HG03571 (cell line): ENCODE measurements around the gene CFAP46.
"Not testable (repeated sequence)": the region's sequence is repeated elsewhere in the genome, so short reads cannot be mapped to it uniquely, and the experiment has no call there.

ENCODE experiments used
- ATAC-seq: cut with Tn5 transposase; IDR thresholded peaks from one replicate; pipeline ENCODE4 v1.9.1; 2021; ENCODE audit not compliant: unreplicated experiment

The CFAP46 gene

DNA sequence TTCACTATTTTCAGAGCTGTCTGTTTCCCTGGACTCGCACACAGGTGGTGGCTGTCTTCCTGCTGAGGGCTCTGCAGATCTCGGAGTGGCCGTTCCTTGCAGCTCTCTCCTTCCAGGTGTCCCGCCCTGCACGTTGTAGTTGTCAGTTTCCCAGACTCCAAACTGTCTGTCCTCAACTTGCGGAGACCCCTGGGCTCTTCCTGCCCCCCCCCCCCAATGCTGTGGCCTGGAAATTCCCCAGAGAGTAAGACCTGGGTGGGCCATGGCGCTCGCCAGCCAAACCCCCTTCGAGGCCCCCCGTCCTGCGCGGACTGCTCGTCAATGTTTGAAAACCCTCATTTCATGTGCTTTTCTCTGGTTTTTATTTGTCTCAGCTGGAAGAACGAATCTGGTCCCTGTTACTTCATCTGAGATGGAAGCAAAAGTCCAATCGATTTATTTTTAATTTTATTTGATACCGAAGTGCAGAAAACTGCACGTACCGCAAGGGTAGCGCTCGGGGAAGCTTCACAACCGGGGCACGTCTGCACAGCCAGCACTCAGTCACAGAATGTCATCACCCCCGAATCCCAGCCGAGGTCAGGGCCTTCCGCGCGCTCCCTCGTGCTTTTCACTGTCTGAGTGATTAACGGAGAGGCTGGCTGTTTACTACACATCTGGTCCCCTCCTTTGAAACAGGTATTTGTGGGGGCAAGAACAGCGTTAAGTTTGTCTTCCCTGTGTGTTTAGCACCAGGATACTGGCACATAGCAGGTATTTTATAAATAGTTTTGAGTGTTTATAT lies 110.0 kb downstream of the CFAP46 start:
- ATAC-seq, result no peak

DNA sequence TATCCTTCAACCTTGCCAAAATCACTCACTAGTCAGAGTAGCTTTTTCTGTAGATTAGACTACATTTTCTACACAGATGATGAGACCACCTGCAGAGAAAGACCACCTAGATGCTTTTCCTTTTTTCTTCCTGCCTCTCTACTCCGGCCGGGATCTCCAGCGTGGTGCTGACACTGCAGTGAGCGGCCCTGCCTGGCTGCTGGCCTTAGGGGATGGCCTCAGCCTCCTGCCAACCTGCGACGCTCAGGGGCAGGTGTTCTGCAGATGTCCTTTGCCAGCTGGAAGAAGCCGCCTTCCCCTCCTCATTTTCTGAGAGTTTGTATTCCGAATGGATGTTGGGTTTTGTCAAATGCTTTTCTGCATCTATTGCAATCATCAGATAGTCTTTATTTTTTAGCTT lies 113.0 kb downstream of the CFAP46 start:
- ATAC-seq, result no peak

DNA sequence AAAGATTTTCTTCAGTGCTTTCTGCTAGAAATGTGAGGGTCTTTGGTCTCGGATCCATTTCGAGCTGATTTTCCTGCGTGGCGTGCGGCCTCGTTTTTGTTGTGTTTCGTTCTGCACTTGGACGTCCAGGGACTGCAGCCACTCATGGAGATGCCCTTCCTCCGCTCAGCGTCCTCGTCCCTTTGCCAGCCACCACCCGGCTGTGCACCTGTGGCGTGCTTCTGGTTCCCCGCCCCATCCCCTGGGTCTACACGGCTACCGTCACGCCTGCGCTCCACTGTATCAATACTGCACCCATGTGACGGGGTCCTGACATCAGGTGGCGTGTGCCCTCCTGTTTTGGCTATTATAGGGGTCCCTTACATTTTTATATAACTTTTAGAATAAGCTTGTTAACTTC lies 113.7 kb downstream of the CFAP46 start:
- no peak for ATAC-seq

DNA sequence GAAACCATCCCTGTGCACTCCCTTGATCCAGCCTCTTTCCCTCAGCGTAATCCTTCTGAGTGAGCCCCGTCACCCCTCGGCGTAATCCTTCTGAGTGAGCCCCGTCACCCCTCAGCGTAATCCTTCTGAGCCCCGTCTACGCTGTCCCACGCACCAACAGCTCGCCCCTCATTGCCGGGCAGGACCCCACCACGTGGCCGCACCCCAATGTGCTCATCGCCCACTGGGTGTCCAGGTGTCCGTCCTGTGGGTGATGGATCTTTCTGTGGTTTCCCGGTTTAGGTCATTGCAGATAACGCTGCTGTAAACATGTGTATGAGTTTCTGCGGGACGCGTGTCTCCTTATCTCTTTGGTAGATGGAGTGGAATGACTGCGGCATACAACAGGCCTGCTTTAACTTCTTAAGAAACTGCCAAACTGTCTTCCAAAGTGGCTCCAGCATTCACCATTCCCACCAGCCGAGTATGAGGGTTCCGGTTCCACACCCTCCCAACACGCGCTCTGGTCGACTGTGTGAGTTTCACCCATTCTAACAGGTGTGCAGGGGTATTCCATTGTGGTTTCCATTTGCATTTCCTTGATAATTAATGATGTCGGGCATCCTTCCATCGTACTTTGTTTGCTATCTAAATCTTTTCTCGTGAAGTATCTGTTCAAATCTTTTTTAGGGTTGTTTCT lies 114.4 kb downstream of the CFAP46 start:
- no peak for ATAC-seq

DNA sequence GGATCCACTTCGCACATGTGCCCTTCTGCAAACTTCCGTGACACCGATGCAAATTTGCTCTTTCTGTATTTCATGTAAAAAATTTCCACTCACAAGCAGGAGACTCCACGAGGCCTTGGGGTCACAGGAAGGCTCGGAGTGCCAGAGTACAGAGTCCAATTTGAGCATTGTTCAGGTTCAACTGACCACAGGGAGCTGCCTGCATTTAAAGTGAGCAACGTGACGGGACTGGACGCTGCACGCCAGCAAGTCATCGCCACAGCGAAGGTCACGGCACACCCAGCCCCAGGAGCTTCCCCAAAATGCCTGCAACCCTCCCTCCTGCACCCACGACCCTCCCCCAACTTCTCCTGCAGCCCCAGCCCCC lies 115.0 kb downstream of the CFAP46 start:
- no peak for ATAC-seq

DNA sequence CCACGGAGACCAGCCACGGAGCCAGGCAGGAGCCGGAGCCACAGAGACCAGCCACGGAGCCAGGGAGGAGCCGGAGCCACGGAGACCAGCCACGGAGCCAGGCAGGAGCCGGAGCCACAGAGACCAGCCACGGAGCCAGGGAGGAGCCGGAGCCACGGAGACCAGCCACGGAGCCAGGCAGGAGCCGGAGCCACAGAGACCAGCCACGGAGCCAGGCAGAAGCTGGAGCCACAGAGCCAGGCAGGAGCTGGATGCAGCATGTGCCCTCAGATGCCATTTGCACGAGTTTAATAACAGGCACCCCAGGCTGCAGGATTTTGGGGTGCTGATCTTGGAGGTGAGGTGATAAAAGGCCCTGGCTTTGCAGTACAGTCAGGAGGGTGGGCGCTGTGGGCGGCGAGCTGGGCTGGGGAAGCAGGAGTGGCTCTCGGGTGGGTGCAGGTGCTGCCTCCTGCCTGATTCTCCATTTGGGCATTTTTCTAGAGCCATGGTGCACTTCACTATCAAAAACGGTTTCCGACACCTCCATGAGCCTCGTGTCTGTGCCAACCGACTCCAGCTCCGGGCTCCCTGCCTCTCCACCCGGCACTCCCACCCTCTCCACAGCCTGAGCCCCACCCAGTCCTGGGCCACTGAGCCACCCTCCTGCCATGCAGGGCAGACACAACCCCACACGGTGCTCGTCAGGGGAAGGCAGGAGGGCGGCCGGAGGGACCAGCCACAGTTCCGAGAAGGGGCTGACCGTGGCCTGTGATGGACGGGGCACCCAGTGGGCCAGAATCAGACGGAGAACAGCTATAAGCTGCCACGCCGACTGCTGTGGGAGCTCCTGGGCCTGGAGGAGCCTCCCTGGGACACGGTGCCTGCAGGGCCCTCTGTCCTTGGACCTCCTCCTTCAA lies 115.6 kb downstream of the CFAP46 start:
- ATAC-seq, result no peak

DNA sequence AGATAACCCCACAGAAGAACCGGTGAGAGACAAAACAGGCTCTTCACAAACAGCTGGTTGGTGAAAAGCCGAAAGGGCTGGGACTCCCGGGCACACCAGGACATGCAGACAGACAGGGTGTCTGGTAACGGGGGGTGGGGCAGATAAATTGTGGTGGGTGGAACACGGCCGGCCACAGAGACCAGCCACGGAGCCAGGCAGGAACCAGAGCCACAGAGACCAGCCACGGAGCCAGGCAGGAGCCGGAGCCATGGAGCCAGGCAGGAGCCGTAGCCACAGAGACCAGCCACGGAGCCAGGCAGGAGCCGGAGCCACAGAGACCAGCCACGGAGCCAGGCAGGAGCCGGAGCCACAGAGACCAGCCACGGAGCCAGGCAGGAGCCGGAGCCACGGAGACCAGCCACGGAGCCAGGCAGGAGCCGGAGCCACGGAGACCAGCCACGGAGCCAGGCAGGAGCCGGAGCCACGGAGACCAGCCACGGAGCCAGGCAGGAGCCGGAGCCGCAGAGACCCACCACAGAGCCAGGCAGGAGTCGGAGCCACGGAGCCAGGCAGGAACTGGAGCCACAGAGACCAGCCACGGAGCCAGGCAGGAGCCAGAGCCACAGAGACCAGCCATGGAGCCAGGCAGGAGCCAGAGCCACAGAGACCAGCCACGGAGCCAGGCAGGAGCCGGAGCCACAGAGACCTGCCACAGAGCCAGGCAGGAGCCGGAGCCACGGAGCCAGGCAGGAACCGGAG lies 116.4 kb downstream of the CFAP46 start:
- not testable (repeated sequence) for ATAC-seq

DNA sequence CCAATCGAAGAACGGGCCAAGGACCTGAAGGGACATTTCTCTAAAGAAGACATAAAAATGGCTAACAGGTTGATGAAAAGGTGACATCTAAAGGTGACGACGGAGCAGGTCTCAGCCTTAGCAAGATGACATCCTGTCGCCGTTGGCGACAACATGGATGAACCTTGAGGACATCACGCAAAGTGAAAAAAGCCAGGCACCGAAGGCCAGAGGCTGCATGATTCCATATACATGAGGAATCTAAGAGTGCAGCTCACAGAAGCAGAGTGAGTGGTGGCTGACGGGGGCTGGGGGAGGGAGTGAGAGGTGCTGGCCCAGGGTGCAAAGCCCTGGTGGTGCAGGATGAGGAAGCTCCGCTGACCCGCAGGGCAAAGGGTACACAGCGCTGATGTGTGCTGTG lies 122.3 kb downstream of the CFAP46 start:
- no peak for ATAC-seq

DNA sequence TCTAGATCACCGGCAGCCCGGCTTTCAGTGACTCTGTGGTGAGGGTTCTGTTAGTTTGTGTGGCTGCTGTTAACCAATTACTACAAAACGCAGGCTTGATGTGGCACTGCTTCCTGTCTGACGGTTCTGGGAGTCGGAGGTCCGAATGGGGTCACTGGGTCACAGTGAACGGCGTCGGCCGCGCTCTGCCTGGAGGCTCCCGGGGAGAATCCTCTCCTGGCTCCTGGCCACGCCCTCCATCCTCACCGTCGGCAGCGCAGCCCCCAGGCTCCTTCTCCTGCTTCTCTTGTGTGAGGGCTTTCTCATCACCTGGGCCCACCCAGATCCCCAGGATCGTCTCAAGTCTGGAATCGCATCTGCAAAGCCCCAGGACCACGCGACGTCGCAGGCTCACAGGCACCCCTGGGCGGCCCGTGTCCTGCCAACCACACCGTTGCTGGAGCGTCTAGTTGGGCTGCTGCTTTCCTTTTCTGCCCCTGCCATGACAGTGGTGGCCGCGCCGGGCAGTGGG lies 124.6 kb downstream of the CFAP46 start:
- no peak for ATAC-seq

DNA sequence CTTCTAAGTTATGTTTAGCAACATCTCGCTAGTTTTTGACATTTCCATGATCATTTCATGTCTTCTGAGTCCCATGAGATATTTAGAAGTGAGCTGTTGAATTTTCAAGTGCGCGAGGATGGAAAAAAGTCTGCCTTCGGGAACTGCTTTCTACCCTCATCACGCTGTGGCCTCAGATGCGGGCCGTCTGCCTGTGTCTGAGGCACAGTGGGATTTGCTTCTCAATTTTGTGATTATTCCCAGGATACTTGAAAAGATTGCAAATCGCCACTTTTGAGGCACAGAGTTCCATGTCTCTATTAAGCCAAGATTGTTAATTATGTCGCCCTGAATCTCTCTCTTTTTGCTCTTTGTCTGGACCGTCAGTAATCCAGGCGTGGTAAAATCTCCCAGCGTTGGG lies 125.7 kb downstream of the CFAP46 start:
- no peak for ATAC-seq

DNA sequence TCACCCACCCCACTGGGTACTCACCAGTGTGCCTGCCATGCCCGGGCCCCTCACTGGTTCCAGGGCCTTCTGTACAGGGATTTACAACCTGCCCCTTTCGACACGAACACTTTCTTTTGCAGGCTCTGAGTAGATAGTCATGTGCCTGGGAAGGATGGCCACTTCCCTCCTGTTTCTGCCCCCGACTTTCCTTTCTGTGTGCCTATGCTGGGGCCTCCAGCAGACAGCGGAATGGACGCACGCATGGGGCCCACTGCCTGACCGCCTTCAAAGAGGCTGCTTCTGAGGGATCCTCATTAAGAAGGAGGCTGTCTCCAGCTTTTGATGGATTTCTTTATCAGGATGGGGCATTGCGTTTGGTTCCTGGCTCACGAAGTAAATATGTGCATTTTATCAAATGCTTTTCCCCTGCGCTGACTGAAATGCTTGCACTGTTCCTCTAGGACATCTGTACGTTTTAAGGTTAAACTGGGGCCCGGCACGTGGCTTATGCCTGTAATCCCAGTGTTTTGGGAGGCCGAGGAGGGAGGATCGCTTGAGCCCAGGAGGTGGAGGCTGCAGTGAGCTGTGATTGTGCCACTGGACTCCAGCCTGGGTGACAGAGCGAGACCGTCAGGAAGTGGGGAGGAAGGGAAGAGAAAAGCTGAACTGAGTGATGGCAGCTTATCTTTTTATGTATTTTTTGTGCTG lies 127.1 kb downstream of the CFAP46 start:
- no peak for ATAC-seq

DNA sequence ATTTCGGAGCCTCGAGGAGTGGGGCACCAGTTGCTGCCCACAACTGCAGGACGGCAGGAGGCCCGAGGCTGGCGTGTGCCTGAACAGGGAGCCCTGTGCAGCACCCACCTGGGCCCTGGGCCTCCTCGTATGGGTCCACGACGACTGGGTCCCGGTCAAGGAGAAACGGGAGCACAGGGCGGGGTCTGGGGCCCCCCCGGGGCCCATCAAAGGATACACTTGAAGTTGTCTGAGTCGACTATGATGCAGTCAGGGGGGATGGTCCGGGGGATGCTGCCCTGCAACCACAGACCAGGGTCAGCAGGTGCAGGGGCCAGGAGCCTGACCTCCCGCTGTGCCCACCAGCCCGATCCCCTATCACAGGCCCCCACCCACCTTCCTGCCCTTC lies 127.9 kb downstream of the CFAP46 start:
- no peak for ATAC-seq

DNA sequence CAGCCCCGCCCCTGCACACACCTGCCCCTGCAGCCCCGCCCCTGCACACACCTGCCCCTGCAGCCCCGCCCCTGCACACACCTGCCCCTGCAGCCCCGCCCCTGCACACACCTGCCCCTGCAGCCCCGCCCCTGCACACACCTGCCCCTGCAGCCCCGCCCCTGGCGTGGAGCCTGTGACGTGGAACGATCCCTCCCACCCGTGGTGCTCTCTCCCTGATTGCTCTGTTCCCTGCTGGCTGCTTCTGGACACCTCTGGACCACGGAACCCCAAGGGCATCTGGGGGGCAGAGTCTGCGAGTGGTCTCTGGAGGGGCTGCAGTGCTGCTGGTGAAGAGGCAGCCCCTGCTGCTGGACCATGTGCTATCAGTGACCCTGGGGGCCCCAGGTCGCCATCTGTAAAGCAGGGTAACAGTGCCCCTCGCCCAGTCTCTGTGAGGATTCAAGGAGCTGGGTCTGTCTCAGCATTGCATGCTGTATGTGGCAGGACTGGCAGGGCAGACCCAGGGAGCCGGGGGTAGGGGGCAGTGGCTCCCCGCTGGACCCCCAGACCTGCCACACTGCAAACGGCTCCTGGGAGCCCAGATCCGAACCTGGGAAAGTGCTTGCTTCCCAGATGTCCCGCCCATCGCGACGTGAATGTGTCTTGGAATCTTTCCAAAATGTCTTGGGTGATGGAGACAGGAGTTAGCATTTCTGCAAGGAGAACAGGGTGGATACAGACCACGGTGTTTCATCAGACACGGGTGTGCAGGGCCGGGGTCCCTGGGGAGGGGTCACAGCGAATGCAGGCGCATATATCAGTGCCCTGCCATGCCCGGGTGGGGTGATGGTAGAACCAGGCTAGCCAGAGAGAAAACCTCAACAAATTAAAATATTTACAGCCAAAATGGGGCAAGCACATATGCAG lies 128.6 kb downstream of the CFAP46 start:
- no peak for ATAC-seq

DNA sequence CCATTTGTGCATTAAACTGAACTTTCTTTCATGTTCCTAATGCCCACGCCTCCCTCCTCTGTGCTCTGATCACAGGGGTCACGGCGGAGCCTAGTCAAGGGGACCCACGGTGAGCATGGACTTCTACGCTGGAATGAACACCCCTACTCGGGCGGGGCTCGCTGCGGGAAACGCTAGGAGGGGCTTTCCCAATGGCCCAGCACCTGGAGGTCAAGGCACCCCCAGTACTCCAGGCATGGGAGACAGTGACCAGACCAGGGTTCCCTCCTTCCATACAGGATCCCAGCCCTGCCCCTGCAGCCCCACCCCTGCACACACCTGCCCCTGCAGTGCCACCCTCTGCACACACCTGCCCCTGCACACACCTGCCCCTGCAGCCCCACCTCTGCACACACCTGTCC lies 129.4 kb downstream of the CFAP46 start:
- no peak for ATAC-seq

DNA sequence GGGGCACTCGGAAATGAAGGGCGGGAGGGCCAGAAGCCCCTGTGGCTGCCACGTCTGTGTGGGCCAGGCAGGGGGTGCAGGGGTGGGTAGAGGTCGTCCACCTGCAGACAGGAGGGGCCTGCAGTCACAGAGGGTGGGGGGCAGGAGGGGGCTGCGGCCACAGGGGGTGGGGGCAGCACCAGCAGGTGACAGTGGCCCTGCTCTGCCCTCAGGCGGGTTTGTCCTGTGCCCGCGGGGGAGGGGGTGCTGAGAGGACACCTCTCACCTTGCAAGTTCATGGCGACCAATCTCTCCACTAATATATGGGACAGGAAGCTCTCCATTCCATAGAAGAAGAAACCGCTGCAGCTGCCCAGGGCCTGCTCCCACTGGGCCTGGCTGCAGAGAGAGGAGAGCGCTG lies 129.8 kb downstream of the CFAP46 start:
- ATAC-seq, result no peak

DNA sequence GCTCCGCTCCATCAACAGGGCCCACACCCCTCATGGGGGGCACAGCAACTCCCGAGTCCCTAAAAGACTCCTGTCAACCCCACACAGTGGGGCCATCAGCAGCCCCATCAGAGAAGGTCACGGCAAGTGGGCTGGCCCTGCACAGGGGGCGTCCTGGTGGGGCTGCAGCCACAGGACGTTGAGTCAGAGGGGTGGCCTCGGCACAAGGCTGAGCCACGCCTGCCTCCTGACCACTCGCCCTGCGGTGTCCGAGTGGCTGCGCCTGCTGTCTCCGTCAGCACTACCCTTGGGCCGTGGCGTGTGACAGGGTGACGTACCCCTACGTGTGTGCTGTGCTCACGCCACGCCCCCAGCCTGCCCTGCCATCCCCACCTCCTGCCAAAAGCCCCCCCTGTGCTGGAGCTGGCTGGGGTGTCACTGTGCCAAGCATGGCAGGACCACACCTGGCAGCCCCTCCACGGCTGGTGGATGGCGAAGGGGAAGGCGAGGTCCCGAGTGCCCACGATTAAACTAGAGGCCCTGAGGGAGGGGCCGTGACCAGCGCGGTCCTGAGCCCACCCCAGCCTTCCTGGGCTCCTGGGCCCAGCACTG lies 130.4 kb downstream of the CFAP46 start:
- ATAC-seq, result no peak

DNA sequence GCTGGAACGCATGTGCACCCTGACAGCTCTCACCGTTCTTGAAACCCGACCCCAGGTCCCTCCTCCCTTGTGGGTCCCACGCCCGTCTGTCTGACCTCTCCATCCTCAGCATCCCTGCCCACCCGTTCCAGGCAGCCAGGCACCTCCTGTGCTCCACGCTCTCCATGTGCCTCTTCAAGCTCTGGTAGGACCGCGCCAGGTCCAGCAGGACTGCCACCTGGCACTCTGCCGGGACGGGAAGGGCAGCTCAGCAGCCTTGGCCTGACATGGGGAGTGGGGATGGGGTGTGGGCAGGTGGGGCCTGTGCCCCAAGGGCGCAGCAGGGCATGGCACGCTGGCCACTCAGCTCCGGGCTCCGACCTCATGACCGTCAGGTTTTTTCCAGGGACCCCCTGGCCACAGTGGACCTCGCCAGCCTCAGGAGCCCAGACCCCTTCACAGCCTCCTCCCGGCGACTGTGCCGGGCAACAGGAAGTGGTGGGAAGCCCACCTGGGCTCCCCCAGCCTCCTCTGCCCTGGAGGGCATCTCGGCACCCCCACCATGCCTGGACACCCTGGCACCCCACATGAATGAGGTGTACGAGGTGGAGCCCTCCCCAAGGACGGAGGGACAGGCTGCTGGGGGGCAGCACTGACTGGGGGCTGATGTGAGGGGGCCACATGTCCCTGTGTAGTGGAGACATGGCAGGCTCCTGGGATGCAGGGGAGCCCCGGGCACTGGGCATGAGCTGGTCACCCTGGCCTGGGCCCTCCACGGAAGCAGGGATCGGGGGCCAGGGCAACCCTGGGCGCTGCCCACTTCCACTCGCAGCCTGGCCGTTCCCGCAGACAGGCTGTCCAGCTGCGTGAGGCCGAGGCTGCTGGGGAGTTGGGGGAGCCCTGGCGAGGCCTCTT lies 131.3 kb downstream of the CFAP46 start:
- ATAC-seq, result no peak
